Astrocyte (in vitro differentiated cells and primary cell): Measurements from ENCODE around the gene PLCD3. TPM values are rescaled to one million over a fixed set of nuclear protein-coding genes. Genes with fewer than 3 reads are reported as not detected.

Experiments
- DNase-seq: peaks from one replicate; pipeline ENCODE4 v3.0.0-alpha.2; 2010; ENCODE audit warnings: low read depth
- FAIRE-seq: peaks from 2 replicates; lab custom pipeline; 2011; peaks lifted over from hg19 to GRCh38; lab: Jason Lieb, UNC
- H2AFZ ChIP-seq: 2 replicates; pipeline ENCODE4 v1.6.0; 2012; ENCODE audit warnings: low read depth, low read length, inconsistent platforms
- H3K27ac ChIP-seq: 2 replicates; pipeline ENCODE4 v1.5.1; 2011; ENCODE audit warnings: low read depth, low read length, inconsistent platforms
- H3K27me3 ChIP-seq: 2 replicates; pipeline ENCODE4 v1.6.0; 2011; ENCODE audit warnings: low read length, inconsistent platforms; ENCODE audit not compliant: insufficient read depth
- H3K36me3 ChIP-seq: 2 replicates; pipeline ENCODE4 v1.5.1; 2011; ENCODE audit warnings: low read length, inconsistent platforms; ENCODE audit not compliant: insufficient read depth
- H3K4me1 ChIP-seq: 2 replicates; pipeline ENCODE4 v1.5.1; 2011; ENCODE audit warnings: low read length, inconsistent platforms; ENCODE audit not compliant: insufficient read depth
- H3K4me2 ChIP-seq: 2 replicates; pipeline ENCODE4 v1.6.0; 2012; ENCODE audit warnings: low read length, inconsistent platforms
- H3K4me3 ChIP-seq: 2 replicates; pipeline ENCODE4 v1.5.1; 2011; ENCODE audit warnings: low read depth, mild to moderate bottlenecking, low read length, inconsistent platforms; ENCODE audit not compliant: insufficient read depth
- H3K79me2 ChIP-seq: 2 replicates; pipeline ENCODE4 v1.6.0; 2012; ENCODE audit warnings: mild to moderate bottlenecking, low read length, inconsistent platforms; ENCODE audit not compliant: insufficient read depth
- H3K9ac ChIP-seq: 2 replicates; pipeline ENCODE4 v1.6.0; 2012; ENCODE audit warnings: mild to moderate bottlenecking, low read length, inconsistent platforms
- H3K9me3 ChIP-seq: 2 replicates; pipeline ENCODE4 v1.5.1; 2012; ENCODE audit warnings: low read depth, mild to moderate bottlenecking, low read length, inconsistent platforms; ENCODE audit not compliant: insufficient read depth
- H4K20me1 ChIP-seq: 2 replicates; pipeline ENCODE4 v1.6.0; 2012; ENCODE audit warnings: low read length, inconsistent platforms; ENCODE audit not compliant: insufficient read depth
- H3K27ac Mint-ChIP-seq: one replicate; pipeline ENCODE4 v1.8.0; 2021; ENCODE audit warnings: mild to moderate bottlenecking, mixed read lengths; ENCODE audit not compliant: unreplicated experiment
- H3K27me3 Mint-ChIP-seq: one replicate; pipeline ENCODE4 v1.8.0; 2021; ENCODE audit warnings: low read depth, mixed read lengths; ENCODE audit not compliant: unreplicated experiment
- H3K36me3 Mint-ChIP-seq: one replicate; pipeline ENCODE4 v1.8.0; 2021; ENCODE audit warnings: low read depth, mixed read lengths; ENCODE audit not compliant: unreplicated experiment
- H3K4me1 Mint-ChIP-seq: one replicate; pipeline ENCODE4 v1.8.0; 2021; ENCODE audit warnings: low read depth, mixed read lengths; ENCODE audit not compliant: unreplicated experiment
- H3K4me3 Mint-ChIP-seq: one replicate; pipeline ENCODE4 v1.8.0; 2021; ENCODE audit warnings: mild to moderate bottlenecking, moderate library complexity, mixed read lengths; ENCODE audit not compliant: unreplicated experiment
- H3K9me3 Mint-ChIP-seq: one replicate; pipeline ENCODE4 v1.8.0; 2021; ENCODE audit warnings: mild to moderate bottlenecking, mixed read lengths; ENCODE audit not compliant: unreplicated experiment
- EZH2 ChIP-seq: IDR thresholded peaks from 2 replicates; pipeline ENCODE4 v1.6.1; 2012; ENCODE audit warnings: mild to moderate bottlenecking, low read length, inconsistent platforms; ENCODE audit not compliant: insufficient read depth
- total RNA-seq: library from RNA; stranded (reverse); gene quantifications from 2 replicates; pipeline ENCODE4 v1.2.1, GENCODE V29; 2021
- TF ChIP-seq, protein P1 (sequence below): IDR thresholded peaks from 2 replicates; pipeline ENCODE4 v1.5.1; 2011; ENCODE audit warnings: low read depth, mild to moderate bottlenecking, inconsistent platforms, low read length, moderate library complexity; ENCODE audit not compliant: insufficient read depth

The PLCD3 gene
- total RNA-seq, 1 donor from 2014 or later: 92.0 TPM

GRCh38 chr17:45129940-45130680 lies 2.2 kb downstream of the PLCD3 start:
- H3K27ac ChIP-seq: no peak overlapping the region
- no peak overlapping the region for H3K4me3 ChIP-seq
- H3K4me2 ChIP-seq: peak overlapping the region; percentile 17
- no peaks in the 10 kb centered on the region for H3K36me3 ChIP-seq
- Mint-ChIP-seq H3K27me3 (no peaks in the 10 kb centered on the region), H3K9me3 (no peaks in the 10 kb centered on the region), H3K4me3 (peak overlapping the region; percentile 81), H3K27ac (peak overlapping the region; percentile 7), H3K4me1 (peaks cover 29% of the 10 kb centered on the region), H3K36me3 (peaks cover 2% of the 10 kb centered on the region)
- no peak overlapping the region for H2AFZ ChIP-seq
- no peaks in the 10 kb centered on the region for H3K27me3 ChIP-seq
- no peak overlapping the region for H3K9ac ChIP-seq
- peaks cover 57% of the 10 kb centered on the region for H3K79me2 ChIP-seq
- FAIRE-seq: no peak
- H3K4me1 ChIP-seq: peaks cover 42% of the 10 kb centered on the region
- no peak for TF ChIP-seq EZH2
- TF ChIP-seq, protein P1, sequence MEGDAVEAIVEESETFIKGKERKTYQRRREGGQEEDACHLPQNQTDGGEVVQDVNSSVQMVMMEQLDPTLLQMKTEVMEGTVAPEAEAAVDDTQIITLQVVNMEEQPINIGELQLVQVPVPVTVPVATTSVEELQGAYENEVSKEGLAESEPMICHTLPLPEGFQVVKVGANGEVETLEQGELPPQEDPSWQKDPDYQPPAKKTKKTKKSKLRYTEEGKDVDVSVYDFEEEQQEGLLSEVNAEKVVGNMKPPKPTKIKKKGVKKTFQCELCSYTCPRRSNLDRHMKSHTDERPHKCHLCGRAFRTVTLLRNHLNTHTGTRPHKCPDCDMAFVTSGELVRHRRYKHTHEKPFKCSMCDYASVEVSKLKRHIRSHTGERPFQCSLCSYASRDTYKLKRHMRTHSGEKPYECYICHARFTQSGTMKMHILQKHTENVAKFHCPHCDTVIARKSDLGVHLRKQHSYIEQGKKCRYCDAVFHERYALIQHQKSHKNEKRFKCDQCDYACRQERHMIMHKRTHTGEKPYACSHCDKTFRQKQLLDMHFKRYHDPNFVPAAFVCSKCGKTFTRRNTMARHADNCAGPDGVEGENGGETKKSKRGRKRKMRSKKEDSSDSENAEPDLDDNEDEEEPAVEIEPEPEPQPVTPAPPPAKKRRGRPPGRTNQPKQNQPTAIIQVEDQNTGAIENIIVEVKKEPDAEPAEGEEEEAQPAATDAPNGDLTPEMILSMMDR: no peak
- no peaks in the 10 kb centered on the region for H3K9me3 ChIP-seq
- DNase-seq: no peak
- H4K20me1 ChIP-seq: peaks cover 12% of the 10 kb centered on the region

GRCh38 chr17:45129426-45129939 lies 2.8 kb downstream of the PLCD3 start:
- H3K4me2 ChIP-seq: no peak overlapping the region
- peaks cover 32% of the 10 kb centered on the region for H3K4me1 Mint-ChIP-seq

More at GRCh38 chr17:45129426-45129939, 2.8 kb downstream of the PLCD3 start:
- H3K4me3 ChIP-seq: no peak overlapping the region
- H3K27me3 ChIP-seq: no peaks in the 10 kb centered on the region
- no peak overlapping the region for H3K27ac ChIP-seq
- no peak overlapping the region for H2AFZ ChIP-seq
- Mint-ChIP-seq H3K36me3 (peaks cover 4% of the 10 kb centered on the region), H3K27me3 (no peaks in the 10 kb centered on the region), H3K27ac (no peak overlapping the region), H3K9me3 (no peaks in the 10 kb centered on the region), H3K4me3 (no peak overlapping the region)
- H4K20me1 ChIP-seq: peaks cover 12% of the 10 kb centered on the region
- no peak for DNase-seq
- H3K4me1 ChIP-seq: peaks cover 46% of the 10 kb centered on the region
- TF ChIP-seq EZH2: no peak
- TF ChIP-seq, protein P1: no peak
- no peaks in the 10 kb centered on the region for H3K9me3 ChIP-seq
- FAIRE-seq: no peak
- H3K79me2 ChIP-seq: peaks cover 63% of the 10 kb centered on the region
- no peaks in the 10 kb centered on the region for H3K36me3 ChIP-seq
- H3K9ac ChIP-seq: no peak overlapping the region
